Fibroblast of upper back skin (primary cell): ENCODE results near the gene FRMD1.

ENCODE experiments used
- DNase-seq: peaks from one replicate; pipeline ENCODE4 v3.0.0-alpha.2; 2013

FRMD1 gene

DNA sequence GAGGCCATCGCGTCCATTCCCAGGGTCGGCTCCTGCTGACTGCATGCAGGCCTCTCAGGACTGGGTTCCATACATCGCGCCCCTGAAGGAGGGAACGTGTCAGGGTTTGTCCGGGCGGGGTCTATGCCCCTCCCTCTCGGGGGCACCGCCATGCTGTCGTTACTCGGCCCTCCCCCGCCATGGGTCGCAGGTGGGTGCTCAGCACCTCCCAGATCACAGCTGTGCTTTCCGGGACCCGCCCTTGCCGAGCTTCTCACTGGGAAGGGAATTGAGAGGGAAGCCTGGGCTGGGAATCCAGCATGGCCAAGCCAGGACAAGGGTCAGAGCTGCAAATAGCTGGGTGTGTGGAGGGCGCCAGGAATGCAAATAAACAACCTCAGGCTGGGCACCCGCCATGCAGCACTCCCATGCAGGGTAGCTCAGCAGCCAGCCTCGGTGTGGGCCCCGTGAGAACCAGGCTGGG is at the start of gene FRMD1:
Gene FRMD1 (minus strand): TSS at position 270 of the 463 bp plus-strand sequence. CDS start 118 bp downstream, at position 152.
- no peak for DNase-seq

DNA sequence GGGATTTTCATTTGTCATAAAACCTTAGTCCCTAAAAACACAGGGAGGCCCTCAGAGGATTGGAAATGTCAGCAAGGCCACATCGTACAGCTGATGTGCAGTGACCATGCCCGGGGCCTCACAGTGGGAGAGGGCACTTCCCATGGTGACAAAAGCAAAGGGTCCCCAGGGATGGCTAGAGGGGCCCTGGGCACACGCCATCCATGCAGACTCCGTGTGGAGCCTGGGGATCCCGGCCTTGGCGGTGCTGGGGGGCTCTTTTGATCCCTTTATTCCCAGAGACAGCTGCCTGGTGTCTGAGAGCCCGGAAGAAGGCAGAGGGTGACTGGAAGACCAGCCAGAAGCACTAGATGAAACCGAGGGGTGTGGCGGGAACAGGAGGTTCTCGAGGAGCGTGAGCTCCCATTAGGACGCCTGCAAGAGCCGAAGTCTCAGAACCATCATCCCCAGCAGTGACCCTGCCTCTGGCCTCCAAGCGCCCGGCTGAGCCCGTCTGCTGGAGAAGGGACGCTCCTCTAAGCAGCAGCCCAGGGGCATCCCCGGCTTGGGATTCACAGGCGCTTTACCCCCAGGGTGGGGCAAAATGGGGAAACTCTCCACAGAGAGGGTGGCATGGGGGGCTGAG is 49.1 kb upstream of the FRMD1 start:
- no peak for DNase-seq

DNA sequence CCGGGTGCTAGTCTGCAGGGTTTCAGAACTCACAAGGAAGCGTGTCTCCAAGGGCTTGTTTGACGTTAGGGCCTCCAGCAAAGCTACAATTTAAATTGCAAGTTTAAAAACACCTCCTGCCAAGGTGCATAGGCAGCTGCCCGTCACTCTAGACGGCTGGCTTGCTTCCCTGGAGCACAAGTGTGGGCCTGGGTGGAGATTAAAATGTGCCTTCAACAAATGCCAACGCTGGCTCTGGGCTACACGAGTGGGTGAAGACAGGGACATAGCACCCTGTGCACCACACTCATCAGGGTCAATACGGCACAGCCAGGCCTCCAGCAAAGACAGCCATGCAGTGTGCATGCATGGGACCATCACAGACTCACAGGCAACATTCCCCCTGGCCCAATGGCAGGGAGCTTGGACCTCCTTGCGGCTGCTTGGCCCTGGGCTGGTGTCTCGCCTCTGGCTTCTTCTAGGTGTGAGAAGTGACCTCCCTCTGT is 48.4 kb upstream of the FRMD1 start:
- no peak for DNase-seq

- DNase-seq = no peak
Observed at GRCh38 chr6:168126566-168127383, 47.8 kb upstream of the FRMD1 start.

DNA sequence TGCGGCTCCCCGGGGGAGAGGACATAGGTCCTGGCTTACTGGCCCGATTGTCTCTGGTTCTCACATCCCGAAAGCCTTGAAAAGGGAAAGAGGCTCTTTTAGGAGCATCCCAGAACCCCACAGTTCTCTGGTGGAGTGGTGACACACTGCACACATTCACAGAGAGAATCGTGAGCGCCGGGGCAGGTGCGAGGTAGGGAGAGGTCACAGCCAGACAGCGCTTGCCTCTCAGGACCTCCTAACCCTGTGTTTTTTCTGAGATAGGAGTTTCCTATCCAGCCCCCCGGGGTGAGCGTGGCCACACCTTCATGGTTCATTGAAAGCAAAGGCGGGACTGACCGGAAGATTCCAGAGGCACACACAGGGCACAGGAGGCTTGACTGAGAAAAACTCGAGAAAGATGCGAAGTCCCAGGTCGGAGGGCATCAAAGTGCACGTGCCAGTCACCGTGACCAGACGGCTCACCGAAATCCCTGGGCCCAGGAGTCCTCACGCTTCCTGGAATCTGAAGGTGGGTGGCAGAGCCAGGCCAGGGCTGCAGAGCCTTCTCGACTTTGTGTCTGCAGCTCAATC is 46.5 kb upstream of the FRMD1 start:
- DNase-seq = no peak

GRCh38 chr6:168124921-168125320 is 45.9 kb upstream of the FRMD1 start:
- no peak for DNase-seq

- no peak for DNase-seq
Observed at GRCh38 chr6:168124158-168124557, 45.1 kb upstream of the FRMD1 start.

GRCh38 chr6:168123165-168123911 is 44.3 kb upstream of the FRMD1 start:
- no peak for DNase-seq

DNA sequence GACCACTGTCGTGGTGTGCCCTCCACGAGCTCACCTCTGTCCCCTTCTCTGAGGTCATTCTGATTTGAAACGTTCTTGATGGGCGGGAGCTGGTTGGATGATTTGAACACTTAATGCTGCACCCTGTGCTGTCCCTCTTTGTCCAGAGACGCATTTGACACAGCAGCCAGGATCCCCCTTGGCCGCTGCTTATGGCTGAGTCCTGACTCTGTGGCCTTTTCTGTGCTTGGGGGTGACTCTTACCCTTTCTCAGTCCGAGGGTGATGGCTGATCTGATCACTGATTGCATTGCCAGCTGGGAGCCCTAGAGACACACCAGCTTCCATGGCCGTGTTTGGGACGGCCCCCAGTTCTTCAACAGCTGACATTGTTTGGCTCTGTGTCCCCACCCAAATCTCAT is 43.5 kb upstream of the FRMD1 start:
- DNase-seq = no peak

GRCh38 chr6:168122011-168122410 is 43.0 kb upstream of the FRMD1 start:
- DNase-seq = no peak

DNA sequence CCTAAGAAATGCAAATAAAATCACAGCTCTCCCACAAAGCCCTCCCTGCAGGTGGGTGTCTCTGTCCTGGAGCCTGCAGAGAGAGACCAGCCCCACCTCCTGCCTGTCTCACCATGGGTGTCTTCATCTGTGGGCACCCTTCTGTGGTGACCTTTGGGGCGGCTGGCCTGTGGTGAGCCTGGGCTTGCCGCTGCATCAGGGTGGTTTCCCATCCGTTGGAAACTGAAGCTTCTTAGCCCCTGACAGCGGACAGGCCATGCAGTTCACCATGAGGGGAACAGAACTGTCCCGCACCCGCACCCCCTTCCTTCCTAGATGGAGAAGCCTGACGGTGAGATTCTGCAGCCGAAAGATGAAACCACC is 42.3 kb upstream of the FRMD1 start:
- DNase-seq = no peak

- DNase-seq = no peak
Observed at GRCh38 chr6:168120390-168121302, 41.6 kb upstream of the FRMD1 start.

DNA sequence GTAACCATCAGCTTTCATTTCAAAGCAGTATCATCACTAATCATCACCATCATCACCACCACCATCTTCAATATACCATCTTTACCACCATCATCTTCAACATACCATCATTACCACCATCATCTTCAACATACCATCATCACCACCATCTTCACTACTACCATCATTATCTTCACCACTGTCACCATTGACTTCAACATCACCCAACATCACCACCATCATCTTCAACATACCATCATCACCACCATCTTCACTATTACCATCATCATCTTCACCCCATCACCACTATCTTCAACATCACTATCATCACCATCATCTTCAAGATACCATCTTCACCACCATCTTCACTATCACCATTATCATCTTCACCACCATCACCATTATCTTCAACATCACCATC is 40.5 kb upstream of the FRMD1 start:
- no peak for DNase-seq

DNA sequence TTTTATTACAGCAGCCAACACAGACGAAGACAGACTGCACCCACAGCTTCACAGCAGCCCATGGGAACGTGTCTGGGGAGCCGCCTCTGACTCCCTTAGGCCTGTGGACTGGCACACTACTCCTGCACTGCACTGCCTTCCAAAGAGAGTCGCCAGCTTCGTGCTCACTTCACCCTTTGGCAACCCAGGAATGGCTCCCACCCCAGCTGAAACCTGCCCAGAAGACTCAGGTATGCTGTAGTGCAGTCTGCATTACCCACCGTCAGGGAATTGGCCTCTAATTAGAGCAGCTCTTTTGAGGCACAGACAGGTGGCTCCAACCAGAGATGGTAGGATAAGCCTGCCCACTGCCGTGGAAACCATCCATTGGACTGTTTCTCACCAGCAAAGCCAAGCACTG is 39.9 kb upstream of the FRMD1 start:
- DNase-seq = no peak

DNA sequence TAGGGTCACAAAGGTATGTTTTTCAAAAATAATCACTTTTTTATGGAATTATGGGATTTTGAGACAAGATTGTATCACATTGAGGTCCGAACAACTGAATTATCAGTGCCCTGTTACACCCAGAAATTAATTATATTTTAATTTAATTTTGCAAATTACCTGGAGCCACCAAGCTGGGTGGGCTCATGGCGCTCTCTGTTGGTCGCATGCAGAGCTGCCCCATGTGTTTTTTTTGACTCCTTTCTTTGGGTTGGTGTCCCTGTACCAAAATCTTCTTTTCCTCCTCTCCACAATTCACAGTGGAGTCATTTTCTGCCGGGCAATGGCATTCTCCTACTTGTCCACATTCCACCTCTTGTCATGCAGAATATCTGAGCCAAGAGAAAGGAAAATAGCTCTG is 38.9 kb upstream of the FRMD1 start:
- DNase-seq = no peak

DNA sequence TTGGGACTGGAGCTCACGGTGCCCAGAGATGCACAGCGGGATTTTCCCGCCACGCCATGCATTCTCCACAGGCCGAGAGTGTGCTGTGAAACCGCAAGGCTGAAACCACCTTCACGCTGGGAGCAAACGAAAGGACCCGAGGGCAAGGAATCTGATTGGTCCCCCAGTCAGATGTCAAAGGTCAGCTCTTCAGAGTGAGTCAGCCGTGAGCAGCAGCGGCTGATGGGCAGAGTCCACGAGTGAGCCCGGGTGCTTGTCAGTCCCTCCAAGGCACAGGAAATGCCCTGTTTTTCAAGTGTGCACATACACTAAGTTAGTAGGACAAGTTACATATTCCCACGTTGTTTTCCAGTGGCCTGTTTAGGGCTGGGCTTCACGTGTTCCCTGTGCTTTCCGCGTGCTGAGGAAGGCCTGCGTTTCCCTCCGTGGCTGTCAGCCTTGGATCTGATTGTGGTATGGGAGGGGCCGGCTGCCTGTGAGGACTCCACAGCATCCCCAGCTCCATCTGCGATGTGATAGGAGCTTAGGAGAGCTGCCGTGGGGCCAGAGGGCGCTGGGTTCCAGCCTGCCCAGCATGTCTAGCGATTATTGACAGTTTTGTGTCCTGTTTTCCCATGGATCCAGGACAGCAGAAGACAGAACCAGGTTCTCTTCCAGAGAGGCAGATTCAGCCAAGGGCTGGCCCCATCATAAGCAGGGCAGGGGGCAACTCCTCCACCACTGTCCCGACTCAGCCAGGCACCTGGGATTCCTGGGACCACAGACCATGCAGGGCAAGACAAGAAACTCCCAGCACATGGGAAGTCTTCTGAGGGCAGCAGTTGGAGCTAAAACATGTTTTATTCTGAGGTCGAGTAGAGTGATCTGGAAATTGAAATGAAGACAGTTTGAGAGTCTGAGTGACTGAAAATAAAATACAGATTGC is 38.2 kb upstream of the FRMD1 start:
- DNase-seq = no peak

GRCh38 chr6:168116438-168116974 is 37.5 kb upstream of the FRMD1 start:
- DNase-seq = no peak

- no peak for DNase-seq
Observed at GRCh38 chr6:168115748-168116437, 36.9 kb upstream of the FRMD1 start.

GRCh38 chr6:168113226-168113625 is 34.2 kb upstream of the FRMD1 start:
- no peak for DNase-seq

- DNase-seq = no peak
Observed at GRCh38 chr6:168111911-168112310, 32.9 kb upstream of the FRMD1 start.
